Omental fat pad (tissue), 4 donors: ENCODE results near the gene VIM. TPM values are rescaled to one million over a fixed set of nuclear protein-coding genes. Genes with fewer than 3 reads are reported as not detected.

Source experiments
- ATAC-seq: fragments of 150-250 bp; one replicate; pipeline ENCODE4 v1.9.1; 2016; ENCODE audit warnings: mild to moderate bottlenecking, moderate library complexity; ENCODE audit not compliant: low FRiP score
- DNase-seq: peaks from one replicate; pipeline ENCODE4 v3.0.0-alpha.2; 2019; ENCODE audit warnings: low spot score
- CTCF ChIP-seq, 3 donors: fragments of 450-650 bp; IDR thresholded peaks; one replicate each; pipeline ENCODE4 v1.5.1; 2016 to 2017; ENCODE audit warnings: antibody characterized with exemption in 3 of 3, mild to moderate bottlenecking in 3 of 3, moderate library complexity in 2 of 3
- total RNA-seq, 4 donors: library from RNA; depleted of rRNA; stranded (reverse); fragments of >200 nt; gene quantifications; one replicate each; pipeline ENCODE4 v1.1.0, GENCODE V29; 2016

VIM gene
- total RNA-seq, 4 donors from 2014 or later: 3,307 to 6,426 (median 5,180) TPM

- ATAC-seq: no peak
- no peak for TF ChIP-seq CTCF (IDR thresholded peaks at IDR 0.05)
Measured at GRCh38 chr10:17209302-17209701, 18.7 kb upstream of the VIM start.

GRCh38 chr10:17209881-17210280 lies 18.2 kb upstream of the VIM start:
- TF ChIP-seq CTCF (IDR thresholded peaks at IDR 0.05): no peak
- no peak for DNase-seq
- no peak for ATAC-seq

More at GRCh38 chr10:17209302-17209701, 18.7 kb upstream of the VIM start:
- DNase-seq: no peak

GRCh38 chr10:17210361-17210760 lies 17.7 kb upstream of the VIM start:
- no peak for ATAC-seq

GRCh38 chr10:17212802-17213221 lies 15.2 kb upstream of the VIM start:
- DNase-seq (no peak), ATAC-seq (no peak)
- TF ChIP-seq CTCF (IDR thresholded peaks at IDR 0.05): no peak

More at GRCh38 chr10:17210361-17210760, 17.7 kb upstream of the VIM start:
- no peak for DNase-seq
- TF ChIP-seq CTCF (IDR thresholded peaks at IDR 0.05): no peak

- TF ChIP-seq CTCF (IDR thresholded peaks at IDR 0.05): no peak
- no peak for DNase-seq
- ATAC-seq: no peak
Measured at GRCh38 chr10:17213646-17214349, 14.2 kb upstream of the VIM start.

GRCh38 chr10:17214526-17214925 lies 13.5 kb upstream of the VIM start:
- DNase-seq: no peak

More at GRCh38 chr10:17214526-17214925, 13.5 kb upstream of the VIM start:
- no peak for TF ChIP-seq CTCF (IDR thresholded peaks at IDR 0.05)
- no peak for ATAC-seq
